ENCODE data around the gene TPRN. TPM values are rescaled to one million over a fixed set of nuclear protein-coding genes. Genes with fewer than 3 reads are reported as not detected.

The TPRN gene
- total and polyA plus RNA-seq, 2 donors (not counting 1 experiment from before 2014, with no cell fraction given), result 1.6 to 5.8 TPM

DNA sequence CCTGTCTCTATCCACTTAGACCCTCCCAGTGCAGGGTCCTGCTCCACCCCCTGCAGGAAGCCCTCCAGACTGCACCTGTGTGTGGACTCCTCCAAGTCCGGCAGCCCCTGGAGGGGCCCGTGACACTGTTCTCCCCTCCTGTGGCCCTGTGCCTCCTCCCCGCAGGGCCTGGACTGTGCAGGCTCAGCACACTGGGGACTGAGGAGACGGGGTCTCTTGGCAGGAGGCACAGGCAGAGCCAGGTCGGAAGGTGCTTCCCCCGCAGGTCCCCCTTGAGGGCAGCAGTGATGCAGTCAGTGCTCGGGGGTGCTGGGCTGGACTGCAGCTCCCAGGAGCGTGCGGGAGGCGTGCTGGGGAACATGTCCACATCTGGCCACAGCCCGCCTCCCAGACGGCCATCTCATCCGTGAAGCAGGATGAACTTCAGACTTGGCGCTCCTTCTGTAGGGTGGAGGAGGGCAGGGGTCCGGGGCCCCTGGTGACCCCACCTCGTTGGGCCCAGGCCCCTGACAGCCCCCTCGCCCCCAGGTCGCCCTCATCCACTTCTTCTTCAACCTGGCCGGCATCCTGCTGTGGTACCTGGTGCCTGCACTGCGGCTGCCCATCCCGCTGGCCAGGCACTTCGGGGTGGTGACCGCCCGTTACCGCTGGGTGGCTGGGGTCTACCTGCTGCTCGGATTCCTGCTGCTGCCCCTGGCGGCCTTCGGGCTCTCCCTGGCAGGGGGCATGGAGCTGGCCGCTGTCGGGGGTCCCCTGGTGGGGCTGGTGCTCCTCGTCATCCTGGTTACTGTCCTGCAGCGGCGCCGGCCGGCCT is 35.1 kb upstream of the TPRN start:
- peaks cover 2% of the 10 kb centered on the region for H3K4me1 ChIP-seq (ENCODE audit: control insufficient read depth, extremely low read depth, insufficient read depth, low read length)
- no peaks in the 10 kb centered on the region for H3K36me3 ChIP-seq (ENCODE audit: control insufficient read depth, insufficient read depth, low read length)
- no peak for TF ChIP-seq EZH2 (IDR thresholded peaks at IDR 0.05; ENCODE audit: low read length, missing control alignments)
- TF ChIP-seq CTCF (conservative IDR thresholded peaks at IDR 0.05 in 1 of 2, IDR thresholded peaks at IDR 0.05 in 1 of 2; ENCODE audit: low read depth in 1 of 2, low read length in 2 of 2), result no peak
- no peak overlapping the region for H3K4me2 ChIP-seq (ENCODE audit: extremely low read depth, insufficient read depth, low read length)
- H3K4me3 ChIP-seq (replicated peaks in 1 of 4; ENCODE audit: control extremely low read depth in 1 of 4, insufficient read depth in 1 of 4, low read depth in 3 of 4, low read length in 4 of 4), result no peak overlapping the region
- no peak overlapping the region for H2AFZ ChIP-seq (ENCODE audit: low read length)
- H3K9ac ChIP-seq (ENCODE audit: insufficient read depth, low read length), result no peak overlapping the region
- H3K79me2 ChIP-seq (ENCODE audit: control insufficient read depth, insufficient read depth, low read length), result peaks cover 13% of the 10 kb centered on the region
- no peaks in the 10 kb centered on the region for H3K27me3 ChIP-seq (ENCODE audit: control insufficient read depth, insufficient read depth, low read length)
- H3K9me3 ChIP-seq (ENCODE audit: control insufficient read depth, insufficient read depth, low read depth, low read length), result no peaks in the 10 kb centered on the region
- H4K20me1 ChIP-seq (ENCODE audit: control insufficient read depth, extremely low read depth, insufficient read depth, low read length), result no peaks in the 10 kb centered on the region
- H3K27ac ChIP-seq (ENCODE audit: insufficient read depth, low read length), result no peak overlapping the region
- DNase-seq (ENCODE audit: low read depth in 2 of 2), result no peak

- Histone ChIP-seq H3K9ac (ENCODE audit: insufficient read depth, low read length) (no peak overlapping the region), H3K27me3 (ENCODE audit: control insufficient read depth, insufficient read depth, low read length) (no peaks in the 10 kb centered on the region), H3K9me3 (ENCODE audit: control insufficient read depth, insufficient read depth, low read depth, low read length) (no peaks in the 10 kb centered on the region), H3K27ac (ENCODE audit: insufficient read depth, low read length) (no peak overlapping the region), H3K4me2 (ENCODE audit: extremely low read depth, insufficient read depth, low read length) (no peak overlapping the region), H2AFZ (ENCODE audit: low read length) (no peak overlapping the region), H3K4me1 (ENCODE audit: control insufficient read depth, extremely low read depth, insufficient read depth, low read length) (peaks cover 2% of the 10 kb centered on the region), H3K36me3 (ENCODE audit: control insufficient read depth, insufficient read depth, low read length) (no peaks in the 10 kb centered on the region), H4K20me1 (ENCODE audit: control insufficient read depth, extremely low read depth, insufficient read depth, low read length) (no peaks in the 10 kb centered on the region), H3K79me2 (ENCODE audit: control insufficient read depth, insufficient read depth, low read length) (peaks cover 13% of the 10 kb centered on the region), H3K4me3 (replicated peaks in 1 of 4; ENCODE audit: control extremely low read depth in 1 of 4, insufficient read depth in 1 of 4, low read depth in 3 of 4, low read length in 4 of 4) (no peak overlapping the region)
- no peak for TF ChIP-seq CTCF (conservative IDR thresholded peaks at IDR 0.05 in 1 of 2, IDR thresholded peaks at IDR 0.05 in 1 of 2; ENCODE audit: low read depth in 1 of 2, low read length in 2 of 2)
- TF ChIP-seq EZH2 (IDR thresholded peaks at IDR 0.05; ENCODE audit: low read length, missing control alignments), result no peak
- DNase-seq (ENCODE audit: low read depth in 2 of 2), result no peak
These were observed 34.4 kb upstream of the TPRN start for GRCh38 chr9:137234758-137235423.

GRCh38 chr9:137234055-137234697 is 33.6 kb upstream of the TPRN start:
- Histone ChIP-seq H4K20me1 (ENCODE audit: control insufficient read depth, extremely low read depth, insufficient read depth, low read length) (no peaks in the 10 kb centered on the region), H3K36me3 (ENCODE audit: control insufficient read depth, insufficient read depth, low read length) (no peaks in the 10 kb centered on the region), H2AFZ (ENCODE audit: low read length) (no peak overlapping the region), H3K9me3 (ENCODE audit: control insufficient read depth, insufficient read depth, low read depth, low read length) (no peaks in the 10 kb centered on the region), H3K4me1 (ENCODE audit: control insufficient read depth, extremely low read depth, insufficient read depth, low read length) (peaks cover 2% of the 10 kb centered on the region), H3K4me2 (ENCODE audit: extremely low read depth, insufficient read depth, low read length) (no peak overlapping the region), H3K4me3 (replicated peaks in 1 of 4; ENCODE audit: control extremely low read depth in 1 of 4, insufficient read depth in 1 of 4, low read depth in 3 of 4, low read length in 4 of 4) (no peak overlapping the region), H3K79me2 (ENCODE audit: control insufficient read depth, insufficient read depth, low read length) (peaks cover 11% of the 10 kb centered on the region), H3K27ac (ENCODE audit: insufficient read depth, low read length) (no peak overlapping the region), H3K27me3 (ENCODE audit: control insufficient read depth, insufficient read depth, low read length) (no peaks in the 10 kb centered on the region), H3K9ac (ENCODE audit: insufficient read depth, low read length) (no peak overlapping the region)
- TF ChIP-seq CTCF (conservative IDR thresholded peaks at IDR 0.05 in 1 of 2, IDR thresholded peaks at IDR 0.05 in 1 of 2; ENCODE audit: low read depth in 1 of 2, low read length in 2 of 2) (no peak), EZH2 (IDR thresholded peaks at IDR 0.05; ENCODE audit: low read length, missing control alignments) (no peak)
- DNase-seq (ENCODE audit: low read depth in 2 of 2), result no peak
